Subcutaneous abdominal adipose tissue (tissue), 5 donors: ENCODE results near the gene SERPINA10.
A peak's percentile ranks its signal among the peaks of the same experiment; 100 is the strongest.

Experiments used
- H3K27ac ChIP-seq: one replicate; pipeline ENCODE4 v1.7.0; 2013; ENCODE audit warnings: low read depth, mild to moderate bottlenecking, inconsistent platforms, low read length, moderate library complexity
- H3K27me3 ChIP-seq, 5 donors: one replicate each; pipeline ENCODE4 v1.7.0; 2013; ENCODE audit warnings: low read length in 5 of 5, inconsistent platforms in 1 of 5; ENCODE audit not compliant: control insufficient read depth in 5 of 5, insufficient read depth in 4 of 5
- H3K36me3 ChIP-seq, 5 donors: one replicate each; pipeline ENCODE4 v1.7.0; 2013; ENCODE audit warnings: low read length in 5 of 5; ENCODE audit not compliant: control insufficient read depth in 5 of 5, insufficient read depth in 5 of 5
- H3K4me1 ChIP-seq, 5 donors: one replicate each; pipeline ENCODE4 v1.7.0; 2013; ENCODE audit warnings: low read length in 5 of 5, mild to moderate bottlenecking in 3 of 5, moderate library complexity in 1 of 5; ENCODE audit not compliant: control insufficient read depth in 5 of 5, insufficient read depth in 5 of 5
- H3K4me3 ChIP-seq, 5 donors: one replicate each; pipeline ENCODE4 v1.7.0; 2013; ENCODE audit warnings: low read length in 5 of 5, low read depth in 1 of 5
- H3K9ac ChIP-seq, 5 donors: one replicate each; pipeline ENCODE4 v1.7.0; 2013; ENCODE audit warnings: low read length in 5 of 5, mild to moderate bottlenecking in 4 of 5, moderate library complexity in 3 of 5
- H3K9me3 ChIP-seq, 5 donors: one replicate each; pipeline ENCODE4 v1.7.0; 2013; ENCODE audit warnings: low read length in 5 of 5; ENCODE audit not compliant: control insufficient read depth in 5 of 5
- donor health status: healthy.
- donor health status: healthy.
- donor health status: healthy.
- donor health status: healthy.
- donor health status: healthy.

The SERPINA10 gene

GRCh38 chr14:94330857-94331256 is 37.8 kb upstream of the SERPINA10 start:
- H3K36me3 ChIP-seq: no peaks in the 10 kb centered on the region
- H3K9me3 ChIP-seq: no peaks in the 10 kb centered on the region
- H3K9ac ChIP-seq: no peak overlapping the region
- peaks cover 0 to 6% (median 0%) of the 10 kb centered on the region in 5 donors for H3K4me1 ChIP-seq
- no peaks in the 10 kb centered on the region for H3K27me3 ChIP-seq
- H3K4me3 ChIP-seq: no peak overlapping the region
- H3K27ac ChIP-seq: no peak overlapping the region

- Histone ChIP-seq H3K27me3 (no peaks in the 10 kb centered on the region), H3K9ac (no peak overlapping the region), H3K27ac (no peak overlapping the region), H3K9me3 (no peaks in the 10 kb centered on the region), H3K36me3 (no peaks in the 10 kb centered on the region), H3K4me1 (peaks cover 0 to 6% (median 0%) of the 10 kb centered on the region in 5 donors), H3K4me3 (no peak overlapping the region)
Observed at GRCh38 chr14:94330432-94330831, 37.4 kb upstream of the SERPINA10 start.

- Histone ChIP-seq H3K9me3 (no peaks in the 10 kb centered on the region), H3K4me3 (no peak overlapping the region), H3K36me3 (no peaks in the 10 kb centered on the region), H3K27me3 (no peaks in the 10 kb centered on the region), H3K27ac (no peak overlapping the region), H3K9ac (no peak overlapping the region), H3K4me1 (peaks cover 0 to 6% (median 0%) of the 10 kb centered on the region in 5 donors)
Observed at GRCh38 chr14:94329857-94330256, 36.8 kb upstream of the SERPINA10 start.

- no peaks in the 10 kb centered on the region for H3K27me3 ChIP-seq
Observed at GRCh38 chr14:94328196-94328595, 35.1 kb upstream of the SERPINA10 start.

GRCh38 chr14:94322648-94323570 is 29.8 kb upstream of the SERPINA10 start, which contains the start of gene SERPINA6:
TSS of gene SERPINA6 (minus strand) at chr14:94323336. CDS start at chr14:94314648, 8,688 bp downstream.
- Histone ChIP-seq H3K9ac (no peak within 1 kb of the TSS), H3K36me3 (no peaks in the 10 kb centered on the region), H3K27me3 (no peaks in the 10 kb centered on the region), H3K27ac (no peak within 1 kb of the TSS), H3K9me3 (no peaks in the 10 kb centered on the region), H3K4me3 (no peak within 1 kb of the TSS), H3K4me1 (peaks cover 0 to 1% (median 0%) of the 10 kb centered on the region in 5 donors)

More at GRCh38 chr14:94328196-94328595, 35.1 kb upstream of the SERPINA10 start:
- H3K4me3 ChIP-seq: no peak overlapping the region
- no peak overlapping the region for H3K9ac ChIP-seq
- H3K9me3 ChIP-seq: no peaks in the 10 kb centered on the region
- H3K4me1 ChIP-seq: peaks cover 0 to 6% (median 0%) of the 10 kb centered on the region in 5 donors
- H3K36me3 ChIP-seq: no peaks in the 10 kb centered on the region
- no peak overlapping the region for H3K27ac ChIP-seq

GRCh38 chr14:94321421-94322271 is 28.6 kb upstream of the SERPINA10 start:
- Histone ChIP-seq H3K4me3 (no peak overlapping the region), H3K4me1 (peaks cover 0 to 9% (median 1%) of the 10 kb centered on the region in 5 donors), H3K9ac (no peak overlapping the region), H3K27ac (no peak overlapping the region), H3K36me3 (no peaks in the 10 kb centered on the region), H3K27me3 (no peaks in the 10 kb centered on the region), H3K9me3 (no peaks in the 10 kb centered on the region)

GRCh38 chr14:94320243-94320642 is 27.2 kb upstream of the SERPINA10 start:
- Histone ChIP-seq H3K27ac (no peak overlapping the region), H3K4me1 (peaks cover 0 to 9% (median 1%) of the 10 kb centered on the region in 5 donors), H3K9me3 (no peaks in the 10 kb centered on the region), H3K36me3 (no peaks in the 10 kb centered on the region), H3K4me3 (no peak overlapping the region), H3K27me3 (no peaks in the 10 kb centered on the region), H3K9ac (no peak overlapping the region)

GRCh38 chr14:94317259-94317658 is 24.2 kb upstream of the SERPINA10 start:
- Histone ChIP-seq H3K4me3 (no peak overlapping the region), H3K9me3 (no peaks in the 10 kb centered on the region), H3K27ac (peak overlapping the region; percentile 66), H3K4me1 (peaks cover 0 to 9% (median 1%) of the 10 kb centered on the region in 5 donors), H3K36me3 (no peaks in the 10 kb centered on the region), H3K27me3 (no peaks in the 10 kb centered on the region), H3K9ac (peak overlapping the region in 1 of 5 donors; percentile 15)

- Histone ChIP-seq H3K4me1 (peaks cover 0 to 9% (median 1%) of the 10 kb centered on the region in 5 donors), H3K36me3 (no peaks in the 10 kb centered on the region), H3K9ac (no peak overlapping the region), H3K27me3 (no peaks in the 10 kb centered on the region), H3K27ac (no peak overlapping the region), H3K9me3 (no peaks in the 10 kb centered on the region), H3K4me3 (no peak overlapping the region)
Observed at GRCh38 chr14:94316692-94317091, 23.6 kb upstream of the SERPINA10 start.
